A673 (cell line): ENCODE data around the gene ITSN1.

Experiments used
- EZH2 ChIP-seq: fragments of 200-600 bp; sonication (generic); IDR thresholded peaks from 2 replicates; pipeline ENCODE4 v1.6.1; 2017; ENCODE audit warnings: borderline replicate concordance, low read depth, mild to moderate bottlenecking, mixed read lengths, antibody characterized with exemption, low read length; ENCODE audit not compliant: poor library complexity, severe bottlenecking
- TF ChIP-seq, protein P1 (sequence below): fragments of 300-800, 200-600 bp; sonication (generic); conservative IDR thresholded peaks from 2 replicates; pipeline ENCODE4 v1.5.1; 2017; ENCODE audit warnings: low read depth, mild to moderate bottlenecking, antibody characterized with exemption, low read length, moderate library complexity, mixed read lengths

DNA sequence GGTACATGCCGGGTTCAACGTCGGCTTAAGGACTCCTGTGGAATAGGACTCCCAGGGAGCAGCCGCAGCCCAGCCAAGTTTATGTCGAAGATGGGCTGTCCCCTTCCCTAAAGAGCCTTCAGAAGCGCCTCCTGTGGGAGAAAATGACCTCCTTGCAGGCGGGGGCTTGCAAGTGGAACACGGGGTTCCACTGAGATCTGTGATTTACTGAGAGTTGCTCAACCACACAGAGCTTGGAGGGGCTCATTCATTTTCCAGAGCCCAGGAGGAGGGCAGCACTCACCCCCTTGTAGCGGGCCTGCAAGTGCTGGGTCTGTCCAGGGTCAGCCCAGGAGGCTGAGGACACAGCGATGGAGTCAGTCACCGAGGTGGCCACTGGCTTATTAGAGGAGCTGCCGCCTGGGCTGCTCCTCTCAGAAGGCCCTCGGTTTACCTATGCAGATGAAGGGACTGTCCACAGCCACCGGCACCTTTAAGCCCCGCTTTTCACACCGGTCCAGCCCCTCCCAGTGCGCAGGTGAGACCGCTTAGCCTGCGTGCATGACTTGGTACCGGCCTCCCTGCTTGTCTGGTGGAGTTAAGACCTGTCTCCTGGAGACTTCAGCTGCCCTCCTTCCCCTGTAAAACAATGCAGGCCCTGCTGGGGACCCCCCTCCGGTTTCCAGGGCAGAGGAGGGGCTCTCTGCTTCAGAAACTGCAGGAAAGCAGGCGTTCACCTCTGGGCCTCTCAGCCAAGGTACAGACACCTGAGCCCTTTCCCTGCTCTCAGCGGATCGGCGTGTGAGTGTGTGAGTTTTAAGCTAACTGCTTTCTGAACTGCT lies 215.8 kb downstream of the ITSN1 start:
- TF ChIP-seq, protein P1, sequence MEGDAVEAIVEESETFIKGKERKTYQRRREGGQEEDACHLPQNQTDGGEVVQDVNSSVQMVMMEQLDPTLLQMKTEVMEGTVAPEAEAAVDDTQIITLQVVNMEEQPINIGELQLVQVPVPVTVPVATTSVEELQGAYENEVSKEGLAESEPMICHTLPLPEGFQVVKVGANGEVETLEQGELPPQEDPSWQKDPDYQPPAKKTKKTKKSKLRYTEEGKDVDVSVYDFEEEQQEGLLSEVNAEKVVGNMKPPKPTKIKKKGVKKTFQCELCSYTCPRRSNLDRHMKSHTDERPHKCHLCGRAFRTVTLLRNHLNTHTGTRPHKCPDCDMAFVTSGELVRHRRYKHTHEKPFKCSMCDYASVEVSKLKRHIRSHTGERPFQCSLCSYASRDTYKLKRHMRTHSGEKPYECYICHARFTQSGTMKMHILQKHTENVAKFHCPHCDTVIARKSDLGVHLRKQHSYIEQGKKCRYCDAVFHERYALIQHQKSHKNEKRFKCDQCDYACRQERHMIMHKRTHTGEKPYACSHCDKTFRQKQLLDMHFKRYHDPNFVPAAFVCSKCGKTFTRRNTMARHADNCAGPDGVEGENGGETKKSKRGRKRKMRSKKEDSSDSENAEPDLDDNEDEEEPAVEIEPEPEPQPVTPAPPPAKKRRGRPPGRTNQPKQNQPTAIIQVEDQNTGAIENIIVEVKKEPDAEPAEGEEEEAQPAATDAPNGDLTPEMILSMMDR: no peak
- no peak for TF ChIP-seq EZH2
